ENCODE data around the gene PDE9A.

PDE9A gene

DNA sequence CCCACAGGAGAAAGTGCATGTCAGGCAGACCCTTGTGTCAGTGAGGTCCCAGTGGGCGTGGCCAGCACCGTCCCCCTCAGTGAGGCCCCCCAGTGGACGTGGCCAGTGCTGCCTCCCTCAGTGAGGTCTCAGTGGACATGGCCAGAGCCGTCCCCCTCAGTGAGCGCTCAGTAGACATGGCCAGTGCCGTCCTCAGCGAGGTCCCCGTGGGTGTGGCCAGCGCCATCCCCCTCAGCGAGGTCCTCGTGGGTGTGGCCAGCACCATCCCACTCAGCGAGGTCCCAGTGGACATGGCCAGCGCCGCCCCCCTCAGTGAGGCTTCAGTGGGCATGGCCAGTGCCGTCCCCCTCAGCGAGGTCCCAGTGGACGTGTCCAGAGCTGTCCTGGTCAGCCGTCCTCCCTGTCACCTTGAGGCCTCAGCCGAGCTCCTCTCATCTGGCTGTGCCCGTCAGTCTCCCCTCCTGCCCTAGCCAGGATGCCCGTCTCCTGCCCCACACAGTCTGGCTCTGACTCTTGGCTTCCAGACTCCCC, 35.5 kb downstream of the PDE9A start:
- Histone ChIP-seq H3K4me3 (ENCODE audit: low read length) (no peak overlapping the region), H2AFZ (ENCODE audit: low read depth, low read length) (no peak overlapping the region), H3K9me3 (ENCODE audit: low read length) (peaks cover 36% of the 10 kb centered on the region), H3K4me1 (ENCODE audit: insufficient read depth, low read length) (no peaks in the 10 kb centered on the region), H3K27me3 (ENCODE audit: insufficient read depth, low read length) (no peaks in the 10 kb centered on the region), H3K36me3 (ENCODE audit: insufficient read depth, low read length) (peaks cover 33% of the 10 kb centered on the region)

DNA sequence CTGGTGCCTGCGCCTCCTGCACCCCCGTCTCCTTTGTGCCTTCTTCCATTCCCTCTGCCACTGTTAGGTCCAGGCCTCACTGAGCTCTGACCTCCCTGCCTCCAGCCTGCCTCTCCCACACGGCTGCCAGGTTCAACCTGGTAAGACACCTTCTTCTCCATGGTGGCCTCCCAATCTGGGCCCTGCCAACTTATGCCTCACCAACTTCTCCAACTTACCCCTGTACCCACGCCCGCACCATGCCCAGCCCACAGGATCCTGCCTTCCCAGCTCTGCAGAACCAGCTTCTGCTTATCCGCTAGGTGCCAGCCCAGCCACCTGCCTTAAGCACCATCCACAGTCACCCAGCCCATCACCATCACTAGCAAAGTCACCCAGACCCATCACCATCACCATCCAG, 37.2 kb downstream of the PDE9A start:
- Histone ChIP-seq H2AFZ (ENCODE audit: low read depth, low read length) (no peak overlapping the region), H3K4me3 (ENCODE audit: low read length) (no peak overlapping the region), H3K36me3 (ENCODE audit: insufficient read depth, low read length) (peaks cover 36% of the 10 kb centered on the region), H3K27me3 (ENCODE audit: insufficient read depth, low read length) (no peaks in the 10 kb centered on the region), H3K4me1 (ENCODE audit: insufficient read depth, low read length) (no peaks in the 10 kb centered on the region), H3K9me3 (ENCODE audit: low read length) (peaks cover 31% of the 10 kb centered on the region)

DNA sequence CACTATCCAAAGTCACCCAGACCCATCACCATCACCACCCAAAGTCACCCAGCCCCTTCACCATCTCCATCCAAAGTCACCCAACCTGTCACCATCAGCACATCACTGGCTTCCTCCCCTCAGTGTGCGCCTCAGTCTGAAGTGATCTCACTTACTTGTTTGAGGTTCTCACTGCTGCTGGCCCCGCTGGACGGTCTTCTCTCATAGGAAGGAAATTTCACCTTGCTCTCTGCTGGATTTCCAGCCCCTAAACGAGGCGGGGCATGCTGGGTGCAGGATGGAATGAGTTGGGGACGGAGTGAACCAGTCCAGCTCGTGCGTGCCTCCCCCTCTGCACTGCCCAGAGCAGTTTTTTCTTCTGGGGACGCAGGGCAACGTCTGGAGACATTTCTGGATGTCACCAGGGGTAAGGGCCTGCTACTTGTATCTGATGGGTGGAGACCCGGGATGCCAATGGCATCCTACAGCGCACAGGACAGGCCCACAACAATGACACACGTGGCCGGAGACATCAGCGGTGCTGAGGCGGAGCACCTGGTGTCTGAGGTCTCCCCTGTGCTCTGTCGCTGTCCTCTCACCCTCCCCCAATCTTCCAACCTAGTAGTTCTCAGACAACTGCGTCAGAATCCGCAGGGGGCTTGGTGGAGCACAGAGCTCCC, 38.6 kb downstream of the PDE9A start:
- Histone ChIP-seq H3K9me3 (ENCODE audit: low read length) (peaks cover 28% of the 10 kb centered on the region), H3K27me3 (ENCODE audit: insufficient read depth, low read length) (no peaks in the 10 kb centered on the region), H2AFZ (ENCODE audit: low read depth, low read length) (no peak overlapping the region), H3K4me1 (ENCODE audit: insufficient read depth, low read length) (no peaks in the 10 kb centered on the region), H3K4me3 (ENCODE audit: low read length) (no peak overlapping the region), H3K36me3 (ENCODE audit: insufficient read depth, low read length) (peaks cover 36% of the 10 kb centered on the region)

DNA sequence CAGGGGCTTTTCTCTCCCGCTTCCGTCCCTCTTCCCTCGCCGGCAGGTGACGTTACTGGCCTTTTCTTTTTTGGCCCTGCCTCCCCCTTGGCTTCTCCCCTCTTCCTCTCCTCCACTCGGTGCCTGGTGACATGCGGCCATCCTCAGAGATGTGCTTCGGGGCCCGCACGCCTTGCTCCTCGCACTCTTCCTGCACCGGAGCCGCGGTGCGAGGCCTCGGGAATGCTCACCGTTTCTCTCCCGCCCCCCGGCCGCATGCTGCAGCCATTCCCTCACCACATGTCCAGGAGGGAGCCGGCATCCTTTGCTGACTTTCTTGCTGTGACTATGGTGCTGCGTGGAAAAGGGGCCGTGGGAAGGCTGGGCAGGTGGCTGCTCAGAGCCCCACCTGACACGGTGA, 39.3 kb downstream of the PDE9A start:
- no peaks in the 10 kb centered on the region for H3K27me3 ChIP-seq (ENCODE audit: insufficient read depth, low read length)
- H3K4me1 ChIP-seq (ENCODE audit: insufficient read depth, low read length), result no peaks in the 10 kb centered on the region
- H3K36me3 ChIP-seq (ENCODE audit: insufficient read depth, low read length), result peaks cover 39% of the 10 kb centered on the region
- no peak overlapping the region for H3K4me3 ChIP-seq (ENCODE audit: low read length)
- H2AFZ ChIP-seq (ENCODE audit: low read depth, low read length), result no peak overlapping the region
- H3K9me3 ChIP-seq (ENCODE audit: low read length), result peaks cover 28% of the 10 kb centered on the region

DNA sequence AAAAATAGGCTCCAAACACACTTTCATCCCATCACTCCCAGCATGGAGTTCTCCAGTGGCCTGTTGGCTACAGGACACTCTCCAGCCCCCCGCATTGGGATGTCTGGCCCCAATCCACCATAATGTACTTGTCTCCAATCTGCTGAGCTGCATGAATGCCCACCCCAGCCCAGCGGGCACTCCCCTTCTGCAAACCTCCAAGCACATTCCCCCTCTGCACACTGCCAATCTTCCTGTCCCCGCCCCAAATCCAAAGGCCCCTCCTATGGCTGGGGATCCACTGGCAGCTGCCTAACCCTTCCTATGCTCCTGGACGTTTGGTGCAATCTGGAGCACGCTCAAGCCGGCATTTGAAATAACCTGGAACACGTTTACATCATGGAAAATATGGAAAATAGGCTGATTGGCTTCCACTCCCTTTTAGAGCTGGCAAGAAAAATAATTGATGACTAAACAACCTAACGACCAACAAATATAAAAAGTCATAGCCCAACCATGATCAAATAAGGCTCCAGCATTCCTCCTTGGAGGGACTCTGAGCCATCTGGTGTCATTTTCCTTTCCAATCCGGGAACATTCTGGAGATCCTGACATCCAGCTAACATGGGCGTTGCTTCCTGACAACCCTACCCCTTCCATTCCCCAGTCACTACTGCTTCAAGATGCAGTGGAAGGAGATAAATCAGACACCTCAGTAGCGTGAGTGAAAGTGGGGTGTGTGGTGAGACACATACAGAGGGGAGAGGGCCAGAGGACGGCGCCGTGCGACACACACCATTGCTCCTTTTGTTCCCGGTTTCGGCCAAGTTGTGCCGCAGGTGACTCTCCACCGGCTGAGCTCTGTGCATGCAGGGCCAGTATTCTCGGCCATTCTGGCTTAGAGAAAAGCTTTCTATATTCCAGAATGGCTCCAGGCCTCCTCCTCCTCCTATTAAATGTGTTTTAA, 41.6 kb downstream of the PDE9A start:
- Histone ChIP-seq H3K9me3 (ENCODE audit: low read length) (peaks cover 15% of the 10 kb centered on the region), H3K36me3 (ENCODE audit: insufficient read depth, low read length) (peaks cover 26% of the 10 kb centered on the region), H3K4me3 (ENCODE audit: low read length) (no peak overlapping the region), H2AFZ (ENCODE audit: low read depth, low read length) (no peak overlapping the region), H3K4me1 (ENCODE audit: insufficient read depth, low read length) (no peaks in the 10 kb centered on the region), H3K27me3 (ENCODE audit: insufficient read depth, low read length) (no peaks in the 10 kb centered on the region)

DNA sequence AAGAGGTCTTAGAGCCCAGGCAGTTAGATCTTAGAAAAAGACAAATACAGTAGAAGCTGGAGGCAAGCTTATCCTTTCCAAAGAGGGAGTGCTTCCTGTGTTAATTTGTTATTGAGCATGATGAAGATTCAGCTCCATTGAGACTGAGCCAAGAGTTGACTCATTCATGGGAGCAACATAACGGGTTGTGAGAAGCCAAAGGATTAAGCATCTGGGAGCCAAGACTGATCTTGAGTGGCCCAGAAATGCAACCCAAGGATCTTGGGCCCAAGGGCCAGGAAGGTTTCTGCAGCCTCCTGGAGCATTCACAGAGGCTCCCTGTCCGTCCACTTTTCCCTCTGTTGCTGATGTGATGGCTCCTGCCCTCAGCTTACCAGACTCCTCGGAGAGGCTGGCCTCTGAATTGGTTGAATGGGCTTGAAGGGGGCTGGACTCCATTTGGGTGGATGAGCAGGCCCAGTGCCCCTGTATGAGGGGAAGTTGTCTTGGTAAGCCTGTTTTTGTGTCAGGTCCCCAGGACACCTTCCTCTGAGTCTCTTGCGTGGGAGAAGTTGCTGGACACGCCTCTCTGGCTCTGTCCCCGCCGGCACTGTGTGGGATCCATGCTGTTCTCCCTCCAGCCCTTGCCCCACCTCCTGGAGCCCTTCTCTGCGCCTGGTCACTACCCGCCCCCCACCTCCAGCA, 42.4 kb downstream of the PDE9A start:
- H3K27me3 ChIP-seq (ENCODE audit: insufficient read depth, low read length), result no peaks in the 10 kb centered on the region
- H3K9me3 ChIP-seq (ENCODE audit: low read length), result peaks cover 10% of the 10 kb centered on the region
- no peaks in the 10 kb centered on the region for H3K4me1 ChIP-seq (ENCODE audit: insufficient read depth, low read length)
- H3K4me3 ChIP-seq (ENCODE audit: low read length), result no peak overlapping the region
- H3K36me3 ChIP-seq (ENCODE audit: insufficient read depth, low read length), result peaks cover 21% of the 10 kb centered on the region
- no peak overlapping the region for H2AFZ ChIP-seq (ENCODE audit: low read depth, low read length)

DNA sequence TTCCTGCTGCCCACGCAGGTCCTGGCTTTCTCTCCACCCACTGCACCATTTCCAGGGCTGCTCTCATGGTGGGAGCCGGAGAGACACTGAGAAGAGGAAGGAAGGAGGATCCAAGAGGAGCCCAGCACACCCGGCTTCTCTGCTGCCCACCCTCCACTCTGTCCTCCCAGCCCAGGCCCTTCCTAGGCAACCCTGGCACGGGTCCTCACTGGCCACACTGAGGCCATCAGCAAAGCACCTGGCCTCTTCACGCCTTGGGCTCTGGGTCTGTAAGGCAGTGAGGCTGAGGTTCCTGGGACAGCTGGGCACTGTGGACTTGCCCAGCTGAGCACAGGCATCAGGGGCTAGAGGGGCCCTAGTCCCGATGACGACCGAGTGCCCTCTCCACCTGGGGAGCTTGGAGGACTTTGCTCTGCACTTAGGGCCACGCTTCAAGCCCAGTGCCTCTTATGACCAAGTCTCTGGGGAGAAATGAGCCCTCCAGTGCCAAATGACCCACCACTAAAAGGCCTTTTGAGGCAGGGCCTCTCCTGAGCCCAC, 43.1 kb downstream of the PDE9A start:
- H3K36me3 ChIP-seq (ENCODE audit: insufficient read depth, low read length), result peaks cover 14% of the 10 kb centered on the region
- H3K4me3 ChIP-seq (ENCODE audit: low read length), result no peak overlapping the region
- no peaks in the 10 kb centered on the region for H3K27me3 ChIP-seq (ENCODE audit: insufficient read depth, low read length)

DNA sequence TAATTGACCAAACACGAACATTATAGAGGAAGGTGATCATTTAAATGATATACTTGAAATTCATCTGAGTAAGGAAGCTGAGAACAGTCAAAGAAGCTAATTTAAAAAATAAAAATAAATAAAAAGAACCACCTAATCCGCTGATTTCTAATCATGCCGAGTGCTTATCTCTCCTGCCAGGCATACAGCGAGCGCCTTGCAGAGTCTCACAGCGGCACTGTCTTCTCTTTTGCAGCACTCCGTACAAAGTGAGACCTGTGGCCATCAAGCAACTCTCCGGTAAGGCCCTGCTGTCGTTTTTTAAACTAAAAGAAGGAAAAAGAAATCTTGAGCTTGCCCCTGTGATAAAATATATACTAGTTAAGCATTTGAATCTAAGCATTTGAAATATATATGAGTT, 45.3 kb downstream of the PDE9A start:
- no peak overlapping the region for H2AFZ ChIP-seq (ENCODE audit: low read depth, low read length)
- H3K27me3 ChIP-seq (ENCODE audit: insufficient read depth, low read length), result no peaks in the 10 kb centered on the region
- H3K4me1 ChIP-seq (ENCODE audit: insufficient read depth, low read length), result peaks cover 3% of the 10 kb centered on the region
- H3K36me3 ChIP-seq (ENCODE audit: insufficient read depth, low read length), result peaks cover 14% of the 10 kb centered on the region
- H3K4me3 ChIP-seq (ENCODE audit: low read length), result no peak overlapping the region
- H3K9me3 ChIP-seq (ENCODE audit: low read length), result peaks cover 10% of the 10 kb centered on the region

More for the DNA sequence above, 43.1 kb downstream of the PDE9A start:
- no peaks in the 10 kb centered on the region for H3K4me1 ChIP-seq (ENCODE audit: insufficient read depth, low read length)
- peaks cover 7% of the 10 kb centered on the region for H3K9me3 ChIP-seq (ENCODE audit: low read length)
- H2AFZ ChIP-seq (ENCODE audit: low read depth, low read length), result no peak overlapping the region

DNA sequence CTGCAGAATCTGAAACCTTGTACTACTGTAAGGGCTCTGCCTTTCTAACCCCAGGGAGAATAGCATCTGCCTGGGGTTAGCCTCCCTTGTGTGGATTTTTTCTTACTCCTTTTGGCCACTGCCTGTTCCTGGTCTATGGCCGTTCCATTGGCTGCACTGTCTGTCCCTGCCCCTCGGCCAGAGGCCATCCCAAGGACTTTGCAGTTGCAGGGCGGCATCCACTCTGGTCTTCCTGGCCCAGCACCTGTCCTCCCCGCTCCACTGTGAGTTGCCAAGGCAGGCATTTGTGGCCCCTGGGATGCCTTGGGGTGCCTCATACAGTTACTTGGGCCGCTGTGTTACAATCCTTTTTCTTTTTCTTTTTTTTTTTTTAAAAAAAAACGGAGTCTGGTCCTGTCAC, 45.8 kb downstream of the PDE9A start:
- Histone ChIP-seq H2AFZ (ENCODE audit: low read depth, low read length) (no peak overlapping the region), H3K4me1 (ENCODE audit: insufficient read depth, low read length) (peaks cover 8% of the 10 kb centered on the region), H3K36me3 (ENCODE audit: insufficient read depth, low read length) (peaks cover 14% of the 10 kb centered on the region), H3K27me3 (ENCODE audit: insufficient read depth, low read length) (no peaks in the 10 kb centered on the region), H3K9me3 (ENCODE audit: low read length) (peaks cover 10% of the 10 kb centered on the region), H3K4me3 (ENCODE audit: low read length) (no peak overlapping the region)

DNA sequence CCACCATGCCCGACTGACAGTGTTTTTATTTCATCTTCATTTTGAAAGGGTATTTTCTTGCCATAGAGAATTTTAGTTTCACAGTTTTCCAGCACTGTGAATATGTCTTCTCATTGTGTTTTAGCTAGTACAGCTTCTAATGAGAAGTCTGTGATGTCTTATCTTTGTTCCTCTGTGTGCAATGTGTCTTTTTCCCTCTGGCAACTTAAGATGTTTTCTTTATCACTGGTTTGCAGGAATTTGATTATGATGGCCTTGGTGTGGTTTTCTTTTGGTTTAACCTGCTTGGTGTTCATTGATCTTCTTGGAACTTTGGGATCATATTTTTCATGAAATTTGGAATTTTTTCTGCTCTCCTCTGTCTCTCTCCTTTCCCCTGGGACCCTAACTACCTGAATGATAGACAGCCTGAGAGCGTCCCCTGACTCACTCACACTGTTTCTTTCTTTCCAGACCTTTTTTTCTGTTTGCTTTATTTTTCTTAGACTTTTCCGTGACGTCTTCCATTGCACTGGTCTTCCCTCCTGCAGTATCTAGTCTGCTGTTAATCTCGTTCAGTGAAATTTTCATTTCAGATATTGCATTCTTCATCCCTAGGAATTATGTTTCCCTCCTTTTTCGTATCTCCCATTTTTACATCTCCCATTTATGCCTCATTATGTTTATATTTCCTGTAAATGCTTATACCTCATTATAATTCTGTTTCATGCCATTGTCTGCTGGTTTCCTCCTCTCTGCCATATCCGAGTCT, 48.5 kb downstream of the PDE9A start:
- H3K9me3 ChIP-seq (ENCODE audit: low read length), result peaks cover 14% of the 10 kb centered on the region
- H2AFZ ChIP-seq (ENCODE audit: low read depth, low read length), result no peak overlapping the region
- H3K4me1 ChIP-seq (ENCODE audit: insufficient read depth, low read length), result peaks cover 16% of the 10 kb centered on the region
- no peak overlapping the region for H3K4me3 ChIP-seq (ENCODE audit: low read length)
- no peaks in the 10 kb centered on the region for H3K27me3 ChIP-seq (ENCODE audit: insufficient read depth, low read length)
- peaks cover 9% of the 10 kb centered on the region for H3K36me3 ChIP-seq (ENCODE audit: insufficient read depth, low read length)

DNA sequence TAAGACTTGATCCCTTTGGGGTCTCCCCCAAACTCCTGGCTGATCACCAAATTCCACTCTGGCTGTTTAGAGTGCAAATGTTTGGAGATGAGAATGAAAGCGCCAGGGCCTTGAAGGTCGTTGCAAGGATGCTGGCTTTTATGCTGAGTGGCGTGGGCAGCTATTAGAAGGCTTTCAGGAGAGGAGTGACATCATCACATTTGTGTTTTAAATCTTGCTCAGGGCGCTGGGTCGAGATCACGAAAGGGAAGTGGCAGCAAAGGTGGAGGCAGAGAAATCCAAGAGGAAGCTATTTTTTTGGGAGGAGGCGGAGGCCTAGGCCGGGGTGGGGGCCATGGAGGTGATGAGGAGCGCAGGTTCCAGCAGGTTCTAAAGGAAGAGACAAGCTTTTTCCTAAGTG, 49.3 kb downstream of the PDE9A start:
- Histone ChIP-seq H2AFZ (ENCODE audit: low read depth, low read length) (no peak overlapping the region), H3K27me3 (ENCODE audit: insufficient read depth, low read length) (no peaks in the 10 kb centered on the region), H3K36me3 (ENCODE audit: insufficient read depth, low read length) (peaks cover 5% of the 10 kb centered on the region), H3K4me1 (ENCODE audit: insufficient read depth, low read length) (peaks cover 24% of the 10 kb centered on the region), H3K4me3 (ENCODE audit: low read length) (no peak overlapping the region), H3K9me3 (ENCODE audit: low read length) (peaks cover 14% of the 10 kb centered on the region)

DNA sequence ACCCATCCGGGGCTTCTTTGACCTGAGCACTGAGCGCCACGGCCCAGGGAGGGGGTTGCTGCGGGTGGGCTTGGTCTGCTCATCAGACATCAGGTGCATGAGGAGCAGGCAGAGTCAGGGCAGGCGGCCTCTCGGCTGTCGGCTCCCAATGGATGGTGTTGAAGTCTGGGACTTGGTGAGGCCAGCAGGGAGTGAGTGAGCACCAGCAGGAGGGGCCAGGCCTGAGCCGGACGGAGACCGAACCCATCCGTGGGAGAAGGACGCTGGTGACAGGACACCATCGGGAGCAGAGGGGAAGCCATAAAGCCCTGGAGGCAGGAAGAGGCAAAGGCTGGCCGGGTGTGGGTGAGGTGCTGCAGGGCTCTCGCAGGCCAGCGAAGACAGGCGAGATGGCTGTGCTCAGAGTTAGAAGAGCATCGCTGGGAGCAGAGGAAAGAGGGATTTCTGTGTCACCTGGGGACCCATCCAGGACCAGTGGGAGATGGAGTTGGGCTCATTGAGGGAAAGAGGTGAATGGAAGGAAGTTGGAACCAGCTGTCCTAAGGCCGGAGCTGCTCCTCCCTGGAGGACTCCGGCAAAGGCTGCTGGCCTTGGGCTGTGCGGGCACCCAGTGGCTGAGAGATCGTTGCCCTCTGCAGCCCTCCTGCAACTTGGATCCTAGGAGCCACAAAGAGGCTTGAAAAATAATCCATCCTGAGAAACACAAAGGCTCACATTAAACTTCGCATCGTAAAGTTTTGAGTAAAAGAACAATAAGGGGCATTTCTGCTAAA, 49.9 kb downstream of the PDE9A start:
- peaks cover 30% of the 10 kb centered on the region for H3K4me1 ChIP-seq (ENCODE audit: insufficient read depth, low read length)
- H3K4me3 ChIP-seq (ENCODE audit: low read length), result no peak overlapping the region
- H2AFZ ChIP-seq (ENCODE audit: low read depth, low read length), result no peak overlapping the region
- peaks cover 14% of the 10 kb centered on the region for H3K9me3 ChIP-seq (ENCODE audit: low read length)
- no peaks in the 10 kb centered on the region for H3K27me3 ChIP-seq (ENCODE audit: insufficient read depth, low read length)
- H3K36me3 ChIP-seq (ENCODE audit: insufficient read depth, low read length), result no peaks in the 10 kb centered on the region

Data from neuron (in vitro differentiated cells).